H1 (cell line): ENCODE measurements around the gene SULF2. TPM values are rescaled to one million over a fixed set of nuclear protein-coding genes. Genes with fewer than 3 reads are reported as not detected.

Source experiments
- ASH2L ChIP-seq: fragments of 200-600, 300-600 bp; sonication (generic); IDR thresholded peaks from one replicate; pipeline ENCODE4 v1.7.1; 2017; ENCODE audit warnings: low read length
- CHD2 ChIP-seq: IDR thresholded peaks from 2 replicates; pipeline ENCODE4 v1.6.1; 2012; ENCODE audit warnings: low read length, improper control_type of control experiment
- CHD7 ChIP-seq: fragments of 300-600 bp; sonication (generic); IDR thresholded peaks from 2 replicates; pipeline ENCODE4 v1.7.1; 2012; ENCODE audit warnings: low read length, moderate library complexity, mild to moderate bottlenecking, inconsistent platforms; ENCODE audit not compliant: insufficient replicate concordance
- HDAC2 ChIP-seq, 2 experiments: fragments of 300-600 bp in 1 of 2; sonication (generic) in 1 of 2; IDR thresholded peaks; 2 replicates each; pipeline ENCODE4 v1.6.1; 2011 to 2012; ENCODE audit warnings: low read depth in 2 of 2, low read length in 2 of 2, mild to moderate bottlenecking in 2 of 2, moderate library complexity in 2 of 2, borderline replicate concordance in 1 of 2, inconsistent platforms in 1 of 2
- KDM4A ChIP-seq: IDR thresholded peaks from one replicate; pipeline ENCODE4 v1.7.1; 2012; ENCODE audit warnings: low read depth, mild to moderate bottlenecking, moderate library complexity, low read length, inconsistent platforms; ENCODE audit not compliant: severe bottlenecking
- KDM5A ChIP-seq: fragments of 200-600 bp; IDR thresholded peaks from 2 replicates; pipeline ENCODE4 v1.7.1; 2012; ENCODE audit warnings: mild to moderate bottlenecking, low read length, inconsistent platforms, mixed read lengths
- PHF8 ChIP-seq: fragments of 200-600 bp; sonication (generic); conservative IDR thresholded peaks from 2 replicates; pipeline ENCODE4 v1.7.1; 2012; ENCODE audit warnings: low read depth, mild to moderate bottlenecking, inconsistent platforms, low read length, moderate library complexity
- RNF2 ChIP-seq: fragments of 200-900, 300-1000 bp; sonication (generic); IDR thresholded peaks from 2 replicates; pipeline ENCODE4 v1.7.1; 2016; ENCODE audit warnings: borderline replicate concordance, low read depth, mild to moderate bottlenecking, antibody characterized with exemption, low read length; ENCODE audit not compliant: poor library complexity, severe bottlenecking; ENCODE audit errors: missing control alignments
- RXRA ChIP-seq: IDR thresholded peaks from 2 replicates; pipeline ENCODE4 v1.6.1; 2011; ENCODE audit warnings: low read depth, mild to moderate bottlenecking, low read length, moderate library complexity; ENCODE audit not compliant: insufficient read depth
- SP1 ChIP-seq: IDR thresholded peaks from 2 replicates; pipeline ENCODE4 v1.6.1; 2011; ENCODE audit warnings: low read depth, low read length
- polyA plus RNA-seq, 7 experiments: library from polyadenylated mRNA; depleted of rRNA in 3 of 7; stranded (reverse) in 5 of 7; unstranded in 2 of 7; fragments of >200 nt in 5 of 7; fragments of 200-250 nt in 2 of 7; gene quantifications; 1 replicate in 5 of 7; 2 replicates in 1 of 7; 4 replicates in 1 of 7; pipeline versions ENCODE4 v1.2.1 to v1.2.3, GENCODE V29; 2011 to 2013; ENCODE audit warnings: missing spikeins in 2 of 7, mixed read lengths in 2 of 7
- total RNA-seq: library from RNA; stranded (reverse); fragmentation: NEBNext Ultra II Directional; extraction: Animal tissue kit (Norgen Biotek cat#: 25700); gene quantifications from 2 replicates; pipeline ENCODE4 v1.2.1, GENCODE V29; 2021

SULF2 gene
- total and polyA plus RNA-seq, 2 of the 8 experiments (the other 6 are each of a cell fraction or from before 2014, with no cell fraction given), result 15.7 to 28.2 TPM

DNA sequence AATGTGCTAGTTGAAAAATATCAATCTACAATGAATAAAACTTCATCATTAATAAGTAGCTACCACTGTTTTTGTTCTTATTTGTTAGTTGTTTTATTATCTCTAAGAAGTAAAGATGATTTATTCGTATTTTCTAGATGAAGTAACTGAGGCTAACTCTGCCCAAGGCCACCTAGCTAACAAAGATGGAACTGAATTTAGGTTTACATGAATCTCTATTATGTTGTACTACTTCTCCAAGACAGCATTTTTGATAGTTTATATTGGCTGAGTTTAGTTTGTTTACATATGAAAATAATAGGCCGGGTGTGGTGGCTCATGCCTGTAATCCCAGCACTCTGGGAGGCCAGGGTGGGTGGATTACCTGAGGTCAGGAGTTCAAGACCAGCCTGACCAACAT lies 162.1 kb downstream of the SULF2 start (continued):
- TF ChIP-seq CHD7 (no peak), ASH2L (no peak), HDAC2 (IDR thresholded peaks at IDR 0.05; ENCODE audit: borderline replicate concordance in 1 of 2, low read depth in 2 of 2, low read length in 2 of 2) (no peak), KDM4A (no peak), SP1 (no peak), CHD2 (no peak), PHF8 (no peak), RXRA (no peak), KDM5A (no peak), RNF2 (no peak)
